GM12873 (cell line): ENCODE results near the gene SYCE1.

ENCODE experiments used
- CTCF ChIP-seq: IDR thresholded peaks from 2 replicates; pipeline ENCODE4 v1.5.1; 2012; ENCODE audit warnings: low read depth, mild to moderate bottlenecking, moderate library complexity, low read length, control low read depth; ENCODE audit not compliant: insufficient read depth; ENCODE audit errors: missing control alignments

The SYCE1 gene

GRCh38 chr10:133532871-133533270 lies 32.5 kb downstream of the SYCE1 start:
- no peak for TF ChIP-seq CTCF

- no peak for TF ChIP-seq CTCF
Measured at GRCh38 chr10:133530506-133530905, 34.9 kb downstream of the SYCE1 start.

- TF ChIP-seq CTCF: no peak
Measured at GRCh38 chr10:133529576-133529946, 35.8 kb downstream of the SYCE1 start.

GRCh38 chr10:133528845-133529575 lies 36.4 kb downstream of the SYCE1 start:
- no peak for TF ChIP-seq CTCF

- no peak for TF ChIP-seq CTCF
Measured at GRCh38 chr10:133528296-133528844, 37.0 kb downstream of the SYCE1 start.

GRCh38 chr10:133527771-133528271 lies 37.6 kb downstream of the SYCE1 start:
- no peak for TF ChIP-seq CTCF

- TF ChIP-seq CTCF: no peak
Measured at GRCh38 chr10:133526957-133527588, 38.3 kb downstream of the SYCE1 start, which contains the start of gene CYP2E1. CYP2E1 (plus strand) TSS chr10:133527363; CDS start chr10:133527396, 33 bp downstream.
